GM10266 (cell line): ENCODE data around the gene SAMD14.

Experiments
- DNase-seq: peaks from one replicate; pipeline ENCODE4 v3.0.0; 2012; ENCODE audit errors: extremely low spot score
- TF ChIP-seq, protein P1 (sequence below): IDR thresholded peaks from 2 replicates; pipeline ENCODE4 v1.5.1; 2012; ENCODE audit warnings: mild to moderate bottlenecking, low read depth; ENCODE audit not compliant: control insufficient read depth, insufficient read depth; ENCODE audit errors: missing control alignments

SAMD14 gene

DNA sequence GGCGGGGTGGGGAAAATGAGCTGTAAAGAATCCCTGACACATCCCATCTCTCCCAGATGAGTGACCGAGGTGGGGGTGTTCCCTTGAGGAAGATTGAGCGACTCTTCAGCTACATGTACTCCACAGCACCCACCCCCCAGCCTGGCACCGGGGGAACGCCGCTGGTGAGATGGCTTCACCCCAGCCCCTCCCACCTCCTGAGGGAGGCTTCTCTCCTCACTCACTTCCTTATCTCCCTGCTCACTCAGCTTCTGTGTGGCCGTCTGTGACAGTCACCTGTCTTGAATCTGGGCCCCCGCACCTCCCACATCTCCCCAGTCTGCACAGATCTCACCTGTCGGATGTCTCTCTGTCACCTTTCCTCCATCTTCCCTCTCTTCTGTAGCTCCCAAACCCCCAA is 21.4 kb downstream of the SAMD14 start:
- TF ChIP-seq, protein P1, sequence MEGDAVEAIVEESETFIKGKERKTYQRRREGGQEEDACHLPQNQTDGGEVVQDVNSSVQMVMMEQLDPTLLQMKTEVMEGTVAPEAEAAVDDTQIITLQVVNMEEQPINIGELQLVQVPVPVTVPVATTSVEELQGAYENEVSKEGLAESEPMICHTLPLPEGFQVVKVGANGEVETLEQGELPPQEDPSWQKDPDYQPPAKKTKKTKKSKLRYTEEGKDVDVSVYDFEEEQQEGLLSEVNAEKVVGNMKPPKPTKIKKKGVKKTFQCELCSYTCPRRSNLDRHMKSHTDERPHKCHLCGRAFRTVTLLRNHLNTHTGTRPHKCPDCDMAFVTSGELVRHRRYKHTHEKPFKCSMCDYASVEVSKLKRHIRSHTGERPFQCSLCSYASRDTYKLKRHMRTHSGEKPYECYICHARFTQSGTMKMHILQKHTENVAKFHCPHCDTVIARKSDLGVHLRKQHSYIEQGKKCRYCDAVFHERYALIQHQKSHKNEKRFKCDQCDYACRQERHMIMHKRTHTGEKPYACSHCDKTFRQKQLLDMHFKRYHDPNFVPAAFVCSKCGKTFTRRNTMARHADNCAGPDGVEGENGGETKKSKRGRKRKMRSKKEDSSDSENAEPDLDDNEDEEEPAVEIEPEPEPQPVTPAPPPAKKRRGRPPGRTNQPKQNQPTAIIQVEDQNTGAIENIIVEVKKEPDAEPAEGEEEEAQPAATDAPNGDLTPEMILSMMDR = no peak
- no peak for DNase-seq

DNA sequence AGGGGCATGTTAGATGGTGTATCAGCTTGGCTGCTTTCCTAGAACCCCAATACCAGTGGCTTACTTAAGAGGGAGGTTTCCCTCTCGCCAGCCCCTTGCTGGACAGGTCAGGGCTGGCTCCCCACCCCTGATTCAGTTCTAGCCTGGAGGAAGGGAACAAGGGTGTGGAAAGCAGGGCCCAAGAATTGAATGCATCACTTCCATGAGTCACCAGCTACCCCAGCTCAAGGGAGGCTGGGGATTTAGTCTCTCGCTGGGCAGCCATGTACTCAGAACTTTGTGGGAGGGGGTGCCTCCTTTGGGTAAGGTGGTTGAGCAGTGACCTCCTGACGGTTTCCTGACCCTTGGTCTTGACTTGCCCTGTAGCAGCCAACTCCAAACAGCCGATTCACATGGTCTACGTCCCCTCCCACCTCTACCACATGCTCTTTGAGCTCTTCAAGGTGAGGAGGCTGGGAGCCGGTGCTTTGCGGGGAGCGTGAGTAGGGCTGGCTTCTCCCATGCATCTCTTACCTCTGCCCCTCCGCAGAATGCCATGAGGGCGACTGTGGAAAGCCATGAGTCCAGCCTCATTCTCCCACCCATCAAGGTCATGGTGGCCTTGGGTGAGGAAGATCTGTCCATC is 22.1 kb downstream of the SAMD14 start:
- DNase-seq = no peak
- TF ChIP-seq, protein P1 = no peak

DNA sequence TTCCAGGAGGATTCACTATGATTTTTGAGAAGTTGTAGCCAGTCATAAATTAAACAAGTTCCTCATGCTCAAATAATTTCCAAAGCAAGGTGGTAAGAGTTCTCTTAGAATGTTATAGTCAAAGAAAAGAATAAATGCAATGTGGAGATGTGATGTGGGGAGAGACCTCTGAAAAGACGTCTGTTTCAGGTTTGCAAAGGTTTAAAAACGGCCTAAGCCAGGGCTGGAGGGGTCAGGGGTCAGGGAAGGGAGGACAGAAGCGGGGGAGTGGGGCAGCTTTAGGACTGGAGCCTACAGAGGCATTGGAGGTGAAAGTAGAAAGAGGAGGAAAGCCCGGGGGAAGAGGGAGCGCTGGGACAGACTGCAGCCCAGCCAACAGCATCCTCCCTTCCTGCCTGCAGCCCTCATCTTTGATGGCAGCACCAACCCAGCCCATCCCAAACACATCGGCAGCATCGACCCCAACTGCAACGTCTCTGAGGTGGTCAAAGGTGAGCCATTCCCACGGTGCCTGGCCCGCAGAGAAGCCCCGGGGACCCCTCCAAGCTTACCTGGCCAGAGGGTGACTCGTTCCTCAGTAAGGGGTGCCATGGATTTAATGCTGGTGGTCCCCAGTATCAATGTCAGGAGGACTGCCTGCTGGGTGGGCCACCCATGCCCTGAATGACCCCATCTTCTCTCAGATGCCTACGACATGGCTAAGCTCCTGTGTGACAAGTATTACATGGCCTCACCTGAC is 23.4 kb downstream of the SAMD14 start:
- TF ChIP-seq, protein P1 = no peak
- DNase-seq = no peak

DNA sequence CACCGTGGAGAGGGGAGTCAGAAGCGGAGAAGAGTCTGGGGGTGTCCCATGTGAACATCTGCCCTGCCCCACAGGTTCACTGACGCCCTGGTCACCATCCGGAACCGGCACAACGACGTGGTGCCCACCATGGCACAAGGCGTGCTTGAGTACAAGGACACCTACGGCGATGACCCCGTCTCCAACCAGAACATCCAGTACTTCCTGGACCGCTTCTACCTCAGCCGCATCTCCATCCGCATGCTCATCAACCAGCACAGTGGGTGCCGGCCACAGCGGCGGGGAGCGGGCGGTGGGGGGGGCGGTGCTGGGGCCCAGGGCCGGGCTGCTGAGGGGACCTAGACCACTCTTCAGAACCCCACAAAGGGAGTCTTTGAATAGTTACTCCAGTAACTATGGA is 24.1 kb downstream of the SAMD14 start:
- TF ChIP-seq, protein P1 = no peak
- no peak for DNase-seq

DNA sequence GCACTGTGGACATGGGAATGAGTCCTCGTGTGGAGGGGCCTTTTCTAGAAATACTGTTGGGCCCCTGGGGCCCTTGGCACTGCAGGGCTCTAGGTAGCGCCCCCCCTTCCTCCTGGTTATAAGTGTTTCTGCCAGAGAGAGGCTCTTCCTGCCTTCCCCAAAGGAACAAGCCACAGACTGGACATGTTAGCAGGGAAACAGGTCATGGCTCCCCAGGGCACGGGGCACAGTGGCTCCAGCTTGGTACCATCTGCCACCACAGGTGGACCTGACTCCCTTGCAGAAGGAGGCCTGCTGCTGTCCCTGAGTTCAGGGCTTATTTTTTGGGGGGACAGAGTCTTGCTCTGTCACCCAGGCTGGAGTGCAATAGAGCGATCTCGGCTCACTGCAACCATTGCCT is 26.0 kb downstream of the SAMD14 start:
- TF ChIP-seq, protein P1 = no peak
- no peak for DNase-seq

DNA sequence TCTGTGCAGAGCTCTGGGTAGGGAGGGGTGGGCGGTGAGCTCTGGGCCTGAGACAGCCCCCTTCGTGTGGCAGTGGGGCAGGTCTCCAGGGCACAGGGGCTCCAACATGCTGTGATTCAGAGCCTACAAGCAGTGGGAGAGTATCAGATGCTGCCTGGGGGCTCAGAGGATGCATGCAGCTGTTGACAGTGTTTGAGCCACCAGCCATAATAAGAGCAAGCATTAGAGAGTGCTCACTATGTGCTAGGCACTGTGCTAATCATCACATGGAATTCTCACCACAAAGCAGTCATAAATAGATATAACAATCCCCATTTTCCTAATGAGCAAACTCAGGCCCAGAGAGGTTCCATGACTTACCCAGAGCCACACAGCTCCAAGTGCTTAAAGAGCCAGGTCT is 26.7 kb downstream of the SAMD14 start:
- TF ChIP-seq, protein P1 = no peak
- no peak for DNase-seq

DNA sequence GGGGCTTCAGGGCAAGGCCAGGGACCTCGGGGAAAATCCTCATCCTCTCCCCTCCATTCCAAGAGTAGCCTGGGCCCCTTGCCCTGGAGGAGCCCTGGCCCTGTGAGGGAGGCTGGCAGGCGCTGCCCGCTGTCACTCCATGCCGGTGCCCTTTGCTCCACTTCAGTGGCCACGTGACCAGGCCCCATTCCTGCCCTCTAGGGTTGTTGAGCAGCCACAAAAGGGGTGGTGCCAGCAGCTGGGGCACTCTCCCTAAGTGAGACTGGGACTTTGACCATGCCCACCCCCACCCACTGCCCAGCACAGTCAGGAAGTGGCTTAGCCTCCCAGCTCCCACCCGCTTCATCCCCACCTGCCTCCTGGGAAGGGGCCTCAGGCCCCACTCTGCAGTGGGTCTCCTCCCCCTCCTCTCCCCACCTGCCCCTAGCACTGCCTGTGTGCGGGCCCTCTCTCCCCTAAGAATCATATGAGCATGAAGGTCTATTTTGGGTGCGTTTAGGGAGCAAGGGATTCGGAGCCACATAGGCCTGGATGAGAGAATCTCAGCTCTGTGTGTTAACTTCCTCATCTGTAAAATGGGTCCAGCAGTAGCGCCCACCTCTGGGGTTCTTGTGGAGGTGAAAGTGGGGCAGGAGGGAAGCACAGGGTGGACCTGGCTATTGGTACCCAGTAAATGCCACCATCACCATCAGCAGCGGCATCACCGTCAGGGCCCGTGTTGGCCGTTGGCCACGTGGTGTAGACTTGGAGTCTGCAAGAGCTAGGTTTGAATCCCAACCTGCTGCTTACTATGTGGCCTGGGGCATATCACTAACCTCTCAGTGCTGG is 27.6 kb downstream of the SAMD14 start:
- TF ChIP-seq, protein P1 = no peak
- no peak for DNase-seq
